HG03575 (cell line): ENCODE measurements around the gene AKAP12.

Experiments used
- ATAC-seq: cut with Tn5 transposase; IDR thresholded peaks from one replicate; pipeline ENCODE4 v1.9.1; 2021; ENCODE audit not compliant: unreplicated experiment, insufficient number of reproducible peaks, low FRiP score; ENCODE audit errors: extremely low read depth

AKAP12 gene

DNA sequence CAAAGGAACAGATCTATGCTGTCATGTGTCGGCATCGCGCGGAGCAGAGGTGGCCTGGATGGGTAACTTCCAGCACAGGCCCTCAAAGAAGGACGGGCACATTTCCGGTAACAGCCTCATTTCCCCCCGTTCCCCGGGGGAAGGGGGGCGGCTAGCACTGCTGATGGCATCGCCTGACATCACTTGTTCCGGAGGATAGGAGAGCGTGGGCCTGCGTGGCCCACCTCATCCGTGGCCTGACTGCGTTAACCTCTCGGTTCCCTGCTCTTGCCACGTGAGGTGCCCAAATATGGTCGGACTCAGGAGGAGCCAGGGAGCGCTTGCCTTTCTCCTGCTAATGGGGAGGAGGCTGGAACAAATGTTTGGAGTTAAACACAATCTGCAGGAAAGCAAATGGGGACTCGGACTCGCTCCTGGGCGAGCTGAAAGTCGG, at the start of gene AKAP12:
Gene AKAP12 (plus strand): TSS at position 365 of the 433 bp plus-strand sequence. CDS start 596 bp downstream, outside the sequence.
- ATAC-seq = no peak

GRCh38 chr6:151191527-151191926, 48.2 kb upstream of the AKAP12 start:
- no peak for ATAC-seq

DNA sequence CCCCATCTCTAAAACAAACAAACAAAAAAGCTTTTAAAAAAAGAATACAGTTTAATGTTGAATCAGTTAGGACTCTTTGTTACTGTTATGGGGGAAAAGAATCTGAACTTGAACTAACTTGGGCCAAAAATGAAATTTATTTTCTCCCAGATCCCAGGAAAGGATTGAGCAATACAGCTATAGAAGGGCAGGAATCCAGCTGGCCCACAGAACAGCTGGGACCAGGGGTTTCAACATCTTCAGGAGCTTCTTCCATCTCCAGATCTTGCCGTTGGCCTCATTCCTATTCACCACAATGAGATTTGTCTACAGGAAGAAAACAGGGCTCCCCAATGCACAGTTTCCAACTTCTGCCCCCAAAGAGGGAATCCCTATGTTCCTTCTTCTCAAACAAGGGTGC, 43.2 kb upstream of the AKAP12 start:
- no peak for ATAC-seq

GRCh38 chr6:151197556-151197955, 42.2 kb upstream of the AKAP12 start:
- no peak for ATAC-seq

DNA sequence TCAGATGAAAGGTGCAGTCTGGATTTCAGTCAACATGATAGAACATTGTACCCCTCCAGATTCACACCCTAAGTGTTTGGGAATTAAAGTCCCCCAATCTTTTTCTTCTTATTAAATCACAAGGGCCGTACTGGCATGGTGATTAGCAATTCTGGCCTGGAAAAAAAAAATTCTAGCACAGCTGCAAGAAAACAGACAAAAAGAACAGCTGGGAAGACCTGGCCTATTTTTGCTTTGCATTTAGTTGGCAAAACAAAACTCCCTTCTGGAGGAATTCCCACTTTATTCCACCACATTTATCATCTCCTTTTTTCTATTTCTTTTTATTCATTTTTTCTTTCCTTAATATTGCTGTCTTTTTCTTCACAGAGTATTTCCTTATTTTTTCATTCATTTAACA, 39.8 kb upstream of the AKAP12 start:
- no peak for ATAC-seq

GRCh38 chr6:151205721-151206600, 33.8 kb upstream of the AKAP12 start:
- no peak for ATAC-seq

DNA sequence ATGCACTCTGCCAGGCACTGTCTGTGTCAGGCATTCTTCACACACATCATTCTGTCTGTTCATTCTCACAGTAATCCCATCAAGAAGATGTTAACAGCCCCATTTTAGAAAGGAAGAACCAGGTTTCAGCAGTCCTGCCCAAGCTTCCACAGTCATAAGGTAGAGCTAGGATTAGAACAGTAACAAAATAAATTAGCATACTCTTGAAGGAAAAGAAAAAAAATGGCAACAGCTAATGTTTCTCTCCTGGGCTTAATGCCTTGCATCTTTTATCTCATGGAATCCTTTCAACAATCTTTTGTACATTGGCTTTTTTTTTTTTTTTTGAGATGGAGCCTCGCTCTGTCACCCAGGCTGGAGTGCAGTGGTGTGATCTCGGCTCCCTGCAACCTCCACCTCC, 32.1 kb upstream of the AKAP12 start:
- ATAC-seq = no peak

DNA sequence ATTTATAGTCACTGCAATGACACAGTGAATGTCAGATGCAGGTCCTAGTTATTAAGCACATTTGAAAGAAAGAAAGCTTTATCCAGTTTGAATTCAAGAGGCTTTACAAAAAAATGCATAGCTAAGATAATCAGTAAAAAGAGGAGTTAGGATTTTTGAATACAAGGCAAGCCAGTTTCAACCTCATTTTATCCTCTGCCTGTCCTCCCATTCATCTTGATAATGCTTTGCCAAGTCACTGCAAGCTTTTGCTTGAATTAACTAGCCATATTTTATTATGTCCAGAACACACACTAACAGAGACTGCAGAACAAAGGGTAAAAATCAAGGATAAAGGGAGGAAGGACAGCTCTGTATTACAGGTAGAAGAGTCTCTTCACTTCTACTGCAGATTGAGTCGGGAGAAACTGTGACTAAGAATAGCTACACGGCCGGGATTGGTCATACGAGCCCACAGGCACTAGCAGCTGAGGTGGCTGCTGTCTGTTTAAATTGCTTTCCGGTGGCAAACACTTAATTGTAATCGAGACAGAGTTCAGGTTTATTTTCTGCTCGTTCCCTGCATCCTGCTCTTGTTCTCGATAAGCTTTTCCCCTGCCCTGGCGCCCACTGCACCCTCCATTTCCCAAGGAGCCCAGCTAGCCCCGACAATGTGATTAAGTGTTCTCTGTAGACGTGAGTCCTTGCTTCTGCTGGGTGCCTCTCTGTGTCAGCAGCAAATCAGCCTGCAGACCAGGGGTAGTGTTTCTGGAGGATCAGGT, 30.5 kb upstream of the AKAP12 start:
- no peak for ATAC-seq

- ATAC-seq = no peak
Measured at GRCh38 chr6:151211075-151211474, 28.7 kb upstream of the AKAP12 start.

- no peak for ATAC-seq
Measured at GRCh38 chr6:151213352-151213751, 26.4 kb upstream of the AKAP12 start.

DNA sequence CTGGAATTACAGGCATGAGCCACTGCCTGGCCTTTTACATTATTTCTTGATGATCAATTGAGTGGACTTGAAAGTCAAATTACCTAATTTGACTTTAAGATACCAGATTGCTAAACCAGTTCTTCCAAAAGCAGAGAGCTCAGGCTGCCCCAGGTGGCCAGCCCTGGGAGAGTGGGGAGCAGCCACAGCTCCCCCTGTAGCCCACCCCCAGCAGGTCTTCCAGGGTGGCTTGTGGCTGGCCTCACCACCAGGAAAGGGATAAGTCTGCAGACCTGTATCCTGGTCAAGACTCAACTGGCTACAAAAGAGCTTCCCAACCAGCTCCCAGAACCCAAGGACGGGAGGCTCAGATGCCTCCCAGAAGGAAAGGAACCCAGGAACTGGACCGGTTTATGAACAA, 23.8 kb upstream of the AKAP12 start:
- no peak for ATAC-seq

DNA sequence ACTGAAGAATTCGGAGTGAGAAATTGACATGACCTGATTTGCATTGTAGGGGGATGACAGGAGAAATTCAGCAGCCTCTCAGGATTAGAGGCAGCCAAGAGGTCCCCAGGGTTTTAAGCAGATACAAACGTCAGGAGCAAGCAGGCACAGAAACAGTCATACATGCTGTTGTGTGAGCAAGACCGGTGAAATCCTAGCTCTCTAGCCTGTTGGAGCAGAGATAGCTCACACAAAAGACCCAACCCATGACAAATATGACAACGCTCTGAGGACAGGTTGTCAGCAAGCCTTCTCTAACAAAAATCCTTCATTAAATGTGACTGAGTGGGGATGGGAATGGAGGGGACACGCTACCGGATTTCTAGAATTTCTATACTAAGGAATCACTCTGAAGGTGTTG, 23.0 kb upstream of the AKAP12 start:
- ATAC-seq = no peak

GRCh38 chr6:151219192-151219591, 20.6 kb upstream of the AKAP12 start:
- ATAC-seq = no peak

- no peak for ATAC-seq
Measured at GRCh38 chr6:151224076-151224475, 15.7 kb upstream of the AKAP12 start.

- ATAC-seq = no peak
Measured at GRCh38 chr6:151225919-151226318, 13.8 kb upstream of the AKAP12 start.

DNA sequence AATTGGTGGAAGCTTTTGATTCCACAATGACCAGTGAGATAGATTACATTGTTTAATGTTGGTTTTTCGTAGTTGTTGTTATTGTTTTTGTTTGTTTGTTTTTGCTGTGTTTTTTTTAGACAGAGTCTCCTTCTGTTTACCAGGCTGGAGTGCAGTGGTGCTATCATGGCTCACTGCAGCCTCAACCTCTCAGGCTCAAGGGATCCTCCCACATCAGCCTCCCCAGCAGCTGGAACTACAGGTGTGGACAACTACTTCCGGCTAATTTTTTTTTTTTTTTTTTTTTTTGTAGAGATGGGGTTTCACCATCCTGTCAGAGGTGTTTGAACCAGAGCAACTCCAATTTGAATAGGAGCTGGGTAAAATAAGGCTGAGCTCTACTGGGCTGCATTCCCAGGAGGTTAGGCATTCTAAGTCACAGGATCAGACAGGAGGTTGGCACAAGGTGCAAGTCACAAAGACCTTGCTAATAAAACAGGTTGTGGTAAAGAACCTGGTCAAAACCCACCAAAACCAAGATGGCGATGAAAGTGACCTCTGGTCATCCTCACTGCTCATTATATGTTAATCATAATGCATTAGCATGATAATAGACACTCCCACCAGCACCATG, 10.9 kb upstream of the AKAP12 start:
- ATAC-seq = no peak

- no peak for ATAC-seq
Measured at GRCh38 chr6:151229401-151230276, 10.1 kb upstream of the AKAP12 start.

- no peak for ATAC-seq
Measured at GRCh38 chr6:151230277-151230577, 9.5 kb upstream of the AKAP12 start.

GRCh38 chr6:151232899-151233298, 6.9 kb upstream of the AKAP12 start:
- ATAC-seq = no peak
